ENCODE data around the gene SIAH3. TPM values are rescaled to one million over a fixed set of nuclear protein-coding genes. Genes with fewer than 3 reads are reported as not detected.
"Not testable (repeated sequence)": the region's sequence is repeated elsewhere in the genome, so short reads cannot be mapped to it uniquely, and the experiment has no call there.

The SIAH3 gene
- total RNA-seq, 4 donors from 2014 or later: under 0.01 to 0.12 TPM; not detected in 2

DNA sequence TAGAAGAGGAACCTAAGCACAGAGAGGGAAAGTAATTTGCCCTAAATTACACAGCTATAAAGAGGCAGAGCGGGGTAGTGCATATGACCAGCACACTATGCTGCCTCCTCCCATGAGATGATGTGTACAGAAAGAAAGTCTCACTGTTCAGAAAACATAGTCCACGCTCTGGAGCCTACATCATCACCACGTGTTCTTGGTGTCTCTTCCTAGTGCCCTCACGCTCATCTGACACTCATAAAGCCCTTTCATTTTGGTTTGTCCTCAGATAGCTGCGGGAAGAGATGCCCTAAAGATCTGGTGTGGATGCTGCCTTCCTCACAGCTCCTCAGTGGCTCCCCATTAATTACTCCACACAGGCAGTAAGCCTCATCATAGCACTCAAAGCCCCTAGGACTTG, 27.4 kb upstream of the SIAH3 start:
- DNase-seq (ENCODE audit: low spot score): no peak
- TF ChIP-seq, protein P1, sequence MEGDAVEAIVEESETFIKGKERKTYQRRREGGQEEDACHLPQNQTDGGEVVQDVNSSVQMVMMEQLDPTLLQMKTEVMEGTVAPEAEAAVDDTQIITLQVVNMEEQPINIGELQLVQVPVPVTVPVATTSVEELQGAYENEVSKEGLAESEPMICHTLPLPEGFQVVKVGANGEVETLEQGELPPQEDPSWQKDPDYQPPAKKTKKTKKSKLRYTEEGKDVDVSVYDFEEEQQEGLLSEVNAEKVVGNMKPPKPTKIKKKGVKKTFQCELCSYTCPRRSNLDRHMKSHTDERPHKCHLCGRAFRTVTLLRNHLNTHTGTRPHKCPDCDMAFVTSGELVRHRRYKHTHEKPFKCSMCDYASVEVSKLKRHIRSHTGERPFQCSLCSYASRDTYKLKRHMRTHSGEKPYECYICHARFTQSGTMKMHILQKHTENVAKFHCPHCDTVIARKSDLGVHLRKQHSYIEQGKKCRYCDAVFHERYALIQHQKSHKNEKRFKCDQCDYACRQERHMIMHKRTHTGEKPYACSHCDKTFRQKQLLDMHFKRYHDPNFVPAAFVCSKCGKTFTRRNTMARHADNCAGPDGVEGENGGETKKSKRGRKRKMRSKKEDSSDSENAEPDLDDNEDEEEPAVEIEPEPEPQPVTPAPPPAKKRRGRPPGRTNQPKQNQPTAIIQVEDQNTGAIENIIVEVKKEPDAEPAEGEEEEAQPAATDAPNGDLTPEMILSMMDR (IDR thresholded peaks at IDR 0.05): no peak

DNA sequence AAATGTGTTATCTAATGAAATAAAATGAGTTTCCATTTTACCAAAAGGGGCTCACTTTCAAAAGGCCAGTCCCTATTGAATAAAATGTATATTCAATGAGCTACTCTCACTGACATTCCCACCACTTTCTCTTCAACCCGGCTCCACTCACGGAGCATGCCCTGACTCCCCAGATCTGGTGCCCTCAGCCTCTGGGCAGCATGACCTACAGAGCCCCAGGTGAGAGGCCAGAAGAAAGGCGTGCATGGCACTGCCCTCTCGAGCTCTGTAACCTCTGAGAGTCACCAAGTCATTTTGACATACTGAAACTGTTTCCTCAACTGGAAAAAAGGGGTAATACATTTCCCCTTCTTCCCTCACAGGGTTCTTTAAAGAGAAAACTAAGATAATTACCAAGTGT, 25.2 kb upstream of the SIAH3 start:
- DNase-seq (ENCODE audit: low spot score): no peak
- TF ChIP-seq, protein P1 (IDR thresholded peaks at IDR 0.05): no peak
- no peak for ATAC-seq (ENCODE audit: low FRiP score)

More for the DNA sequence above, 27.4 kb upstream of the SIAH3 start:
- no peak for ATAC-seq (ENCODE audit: low FRiP score)

DNA sequence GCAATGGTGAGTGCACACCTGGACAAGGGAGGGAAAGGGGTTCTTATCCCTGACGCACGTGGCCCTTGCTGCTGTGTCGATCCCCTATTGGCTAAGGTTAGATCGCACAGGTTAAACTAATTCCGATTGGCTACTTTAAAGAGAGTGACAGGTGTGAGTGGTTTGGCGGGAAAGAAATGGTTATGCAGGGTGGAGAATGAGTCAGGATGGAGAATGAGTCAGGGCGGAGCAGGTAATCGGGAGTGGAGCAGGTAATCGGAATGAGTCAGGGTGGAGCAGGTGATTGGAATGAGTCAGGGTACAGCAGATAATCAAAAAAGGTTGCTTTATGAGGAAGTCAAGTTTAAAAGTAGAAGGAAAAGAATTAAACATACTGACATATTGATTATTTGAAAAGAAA, 24.4 kb upstream of the SIAH3 start:
- DNase-seq (ENCODE audit: low spot score) (no peak), ATAC-seq (ENCODE audit: low FRiP score) (no peak)
- TF ChIP-seq, protein P1 (IDR thresholded peaks at IDR 0.05): no peak

DNA sequence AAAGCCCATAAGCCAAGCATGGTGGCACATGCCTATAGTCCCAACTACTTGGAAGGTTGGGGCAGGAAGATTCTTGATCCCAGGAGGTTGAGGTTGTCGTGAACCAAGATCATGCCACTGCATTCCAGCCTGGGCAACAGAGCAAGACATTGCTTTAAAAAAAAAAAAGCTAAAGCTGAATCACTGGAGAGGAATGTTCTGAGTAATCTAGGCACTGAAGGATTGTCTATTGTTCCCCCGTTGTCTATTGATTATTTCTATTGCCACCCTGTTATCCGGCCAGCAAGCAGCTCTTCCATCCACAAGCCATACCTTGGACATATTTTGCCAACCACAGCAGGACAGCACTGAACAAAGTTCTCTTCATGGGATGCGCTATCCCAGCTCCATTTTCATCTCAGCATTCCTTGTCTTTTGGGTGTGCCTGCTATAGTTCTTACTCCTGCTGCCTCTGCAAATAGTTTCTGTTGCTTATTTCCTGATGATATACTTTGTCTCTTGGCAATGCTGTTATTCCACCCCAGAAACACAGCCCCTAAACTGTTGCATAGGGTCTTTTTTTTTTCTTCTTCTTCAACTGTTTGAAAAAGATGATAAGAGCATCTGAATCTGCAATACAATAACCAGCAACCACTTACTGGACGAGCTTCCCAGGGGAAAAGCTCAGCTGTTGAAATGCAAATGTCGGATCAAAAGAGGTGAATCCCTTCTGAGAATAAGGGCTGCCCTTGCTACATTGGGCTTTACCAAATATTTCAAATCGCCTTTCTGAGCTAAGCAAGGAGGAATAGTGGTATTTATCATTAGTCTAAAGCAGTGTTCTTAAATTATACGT, 22.2 kb upstream of the SIAH3 start:
- DNase-seq (ENCODE audit: low spot score): no peak
- ATAC-seq (ENCODE audit: low FRiP score): no peak
- TF ChIP-seq, protein P1 (IDR thresholded peaks at IDR 0.05): no peak

DNA sequence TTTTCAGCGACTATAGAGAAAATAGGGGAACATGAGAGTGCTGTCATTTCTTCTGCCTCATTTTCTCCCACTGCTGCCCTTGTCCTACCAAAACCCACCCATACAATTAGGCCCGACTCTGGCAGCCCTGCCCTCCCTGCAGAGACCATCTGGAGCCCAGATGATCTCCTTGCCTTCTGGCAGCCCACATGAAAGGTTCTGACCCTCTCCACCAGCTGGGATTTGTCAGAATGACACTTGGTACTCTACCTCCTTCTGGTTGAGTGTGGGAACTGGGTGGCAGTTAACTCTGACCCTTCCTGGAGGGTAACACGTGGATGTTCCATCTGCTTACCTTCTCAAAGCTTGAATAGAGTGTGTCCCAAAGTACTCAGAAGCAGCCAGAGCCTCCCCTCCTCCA, 21.0 kb upstream of the SIAH3 start:
- DNase-seq (ENCODE audit: low spot score) (no peak), ATAC-seq (ENCODE audit: low FRiP score) (no peak)
- TF ChIP-seq, protein P1 (IDR thresholded peaks at IDR 0.05): no peak

DNA sequence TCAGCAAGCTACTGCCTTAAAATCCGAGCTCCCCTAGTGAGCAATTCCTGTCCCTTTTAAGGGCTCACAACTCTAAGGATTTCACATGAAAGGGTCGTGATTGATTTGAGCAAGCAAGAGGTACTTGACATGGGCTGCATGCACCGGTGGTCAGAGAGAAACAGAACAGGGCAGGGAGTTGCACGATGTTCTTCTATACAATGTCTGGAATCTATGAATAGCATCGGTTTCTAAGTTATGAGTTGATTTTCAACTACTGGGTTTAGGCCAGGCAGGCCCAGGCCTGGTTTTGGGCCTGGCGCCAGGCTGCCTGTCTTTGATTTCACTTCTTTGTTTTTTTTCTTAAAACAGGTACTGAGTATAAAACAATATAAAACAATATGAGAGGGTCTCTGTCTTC, 19.6 kb upstream of the SIAH3 start:
- DNase-seq (ENCODE audit: low spot score); ATAC-seq (ENCODE audit: low FRiP score): not testable (repeated sequence)

DNA sequence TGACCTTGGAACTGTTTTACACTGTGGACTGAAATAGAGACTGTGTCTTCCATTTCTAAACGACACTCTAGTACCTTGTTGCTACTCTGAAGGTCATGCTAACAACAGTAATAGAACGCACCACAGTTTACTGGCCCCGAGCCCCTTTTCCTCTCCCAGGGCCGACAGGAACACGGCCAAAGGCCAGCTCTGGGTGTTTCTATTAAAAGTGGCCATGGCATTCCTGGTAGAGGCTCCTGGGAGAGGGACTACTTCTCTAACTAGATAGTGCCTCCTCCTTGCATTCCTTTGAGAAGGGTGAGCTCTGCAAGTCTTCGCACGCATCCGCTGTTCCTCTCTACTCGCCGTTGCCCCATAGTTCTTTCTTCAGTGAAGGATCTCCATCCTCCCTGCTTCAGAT, 18.7 kb upstream of the SIAH3 start:
- ATAC-seq (ENCODE audit: low FRiP score) (no peak), DNase-seq (ENCODE audit: low spot score) (no peak)

More for the DNA sequence above, 18.7 kb upstream of the SIAH3 start:
- TF ChIP-seq, protein P1 (IDR thresholded peaks at IDR 0.05): no peak

All from omental fat pad (tissue), 4 donors.